Adrenal gland (tissue), 5 donors: ENCODE measurements around the gene EZR.

Experiments
- POLR2A ChIP-seq, 2 donors: fragments of 450-650 bp; IDR thresholded peaks; one replicate each; pipeline ENCODE4 v1.6.1; 2017; ENCODE audit warnings: antibody characterized with exemption in 2 of 2, mild to moderate bottlenecking in 2 of 2, moderate library complexity in 1 of 2
- TF ChIP-seq, protein P1 (sequence below), 6 experiments: fragments of 450-650 bp in 4 of 6; fragments of 200-600 bp in 2 of 6; sonication (generic) in 1 of 6; IDR thresholded peaks; 1 replicate in 5 of 6; 2 replicates in 1 of 6; pipeline versions ENCODE4 v1.5.1 to v1.8.0; 2016 to 2021; ENCODE audit warnings: antibody characterized with exemption in 6 of 6, mild to moderate bottlenecking in 2 of 6, moderate library complexity in 1 of 6
- donor health status: DM: no; HTN: no; CAD: no.

DNA sequence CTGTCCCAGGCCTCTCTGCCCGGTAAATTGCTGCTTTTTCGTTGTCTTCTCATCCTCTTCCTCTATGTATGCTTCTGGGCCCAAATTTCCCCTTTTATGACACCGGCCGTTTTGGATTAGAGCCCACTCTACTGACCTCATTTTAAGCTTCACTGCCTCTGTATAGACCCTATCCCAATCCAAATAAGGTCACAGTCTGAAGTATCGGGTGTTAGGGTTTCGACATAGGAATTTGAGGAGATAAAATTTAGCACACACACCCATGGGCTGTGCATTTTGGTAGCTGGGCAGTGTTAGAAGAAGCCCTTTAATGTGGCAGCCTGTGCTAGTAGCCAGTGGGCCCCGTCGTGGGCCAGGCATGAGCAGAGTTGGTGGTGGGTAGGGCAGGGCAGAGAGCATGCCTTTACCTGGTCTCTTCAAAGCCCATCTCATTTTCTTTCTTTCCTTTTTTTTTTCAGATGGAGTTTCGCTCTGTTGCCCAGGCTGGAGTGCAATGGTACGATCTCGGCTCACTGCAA lies 27.9 kb upstream of the EZR start:
- TF ChIP-seq POLR2A (IDR thresholded peaks at IDR 0.05): no peak
- TF ChIP-seq, protein P1, sequence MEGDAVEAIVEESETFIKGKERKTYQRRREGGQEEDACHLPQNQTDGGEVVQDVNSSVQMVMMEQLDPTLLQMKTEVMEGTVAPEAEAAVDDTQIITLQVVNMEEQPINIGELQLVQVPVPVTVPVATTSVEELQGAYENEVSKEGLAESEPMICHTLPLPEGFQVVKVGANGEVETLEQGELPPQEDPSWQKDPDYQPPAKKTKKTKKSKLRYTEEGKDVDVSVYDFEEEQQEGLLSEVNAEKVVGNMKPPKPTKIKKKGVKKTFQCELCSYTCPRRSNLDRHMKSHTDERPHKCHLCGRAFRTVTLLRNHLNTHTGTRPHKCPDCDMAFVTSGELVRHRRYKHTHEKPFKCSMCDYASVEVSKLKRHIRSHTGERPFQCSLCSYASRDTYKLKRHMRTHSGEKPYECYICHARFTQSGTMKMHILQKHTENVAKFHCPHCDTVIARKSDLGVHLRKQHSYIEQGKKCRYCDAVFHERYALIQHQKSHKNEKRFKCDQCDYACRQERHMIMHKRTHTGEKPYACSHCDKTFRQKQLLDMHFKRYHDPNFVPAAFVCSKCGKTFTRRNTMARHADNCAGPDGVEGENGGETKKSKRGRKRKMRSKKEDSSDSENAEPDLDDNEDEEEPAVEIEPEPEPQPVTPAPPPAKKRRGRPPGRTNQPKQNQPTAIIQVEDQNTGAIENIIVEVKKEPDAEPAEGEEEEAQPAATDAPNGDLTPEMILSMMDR (IDR thresholded peaks at IDR 0.05): no peak
